Measurements from ENCODE around the gene EIF4H.
A peak's percentile ranks its signal among the peaks of the same experiment; 100 is the strongest.

EIF4H gene

GRCh38 chr7:74141705-74142104 is 32.5 kb upstream of the EIF4H start:
- H3K27ac ChIP-seq, result no peak overlapping the region
- TF ChIP-seq EZH2 (IDR thresholded peaks at IDR 0.05) (no peak), FOXP2 (optimal IDR thresholded peaks at IDR 0.05; ENCODE audit: control extremely low read depth, extremely low read length, insufficient read depth) (no peak)
- H3K36me3 ChIP-seq (ENCODE audit: insufficient read depth, low read length), result no peaks in the 10 kb centered on the region
- DNase-seq (ENCODE audit: low read depth, low spot score), result no peak
- H3K4me3 ChIP-seq, result no peak overlapping the region
- no peaks in the 10 kb centered on the region for H3K9me3 ChIP-seq (ENCODE audit: low read depth, low read length)
- H3K9ac ChIP-seq (ENCODE audit: insufficient read length), result no peak overlapping the region

GRCh38 chr7:74143383-74143782 is 30.8 kb upstream of the EIF4H start:
- Histone ChIP-seq H3K36me3 (ENCODE audit: insufficient read depth, low read length) (no peaks in the 10 kb centered on the region), H3K9me3 (ENCODE audit: low read depth, low read length) (no peaks in the 10 kb centered on the region), H3K9ac (ENCODE audit: insufficient read length) (no peak overlapping the region), H3K27ac (no peak overlapping the region), H3K4me3 (no peak overlapping the region)
- DNase-seq (ENCODE audit: low read depth, low spot score), result no peak
- TF ChIP-seq FOXP2 (optimal IDR thresholded peaks at IDR 0.05; ENCODE audit: control extremely low read depth, extremely low read length, insufficient read depth) (no peak), EZH2 (IDR thresholded peaks at IDR 0.05) (no peak), POLR2AphosphoS5 (IDR thresholded peaks at IDR 0.05; ENCODE audit: borderline replicate concordance, low read depth, low read length) (no peak)

- Histone ChIP-seq H3K9me3 (ENCODE audit: low read depth, low read length) (no peaks in the 10 kb centered on the region), H3K27ac (no peak overlapping the region), H3K4me3 (no peak overlapping the region), H3K36me3 (ENCODE audit: insufficient read depth, low read length) (no peaks in the 10 kb centered on the region), H3K9ac (ENCODE audit: insufficient read length) (no peak overlapping the region)
- TF ChIP-seq FOXP2 (optimal IDR thresholded peaks at IDR 0.05; ENCODE audit: control extremely low read depth, extremely low read length, insufficient read depth), result no peak
- TF ChIP-seq EZH2 (IDR thresholded peaks at IDR 0.05), result no peak
- TF ChIP-seq POLR2AphosphoS5 (IDR thresholded peaks at IDR 0.05; ENCODE audit: borderline replicate concordance, low read depth, low read length), result no peak
- DNase-seq (ENCODE audit: low read depth, low spot score), result no peak
Measured at GRCh38 chr7:74148491-74148890, 25.7 kb upstream of the EIF4H start.

- no peaks in the 10 kb centered on the region for H3K9me3 ChIP-seq (ENCODE audit: low read depth, low read length)
- H3K36me3 ChIP-seq (ENCODE audit: insufficient read depth, low read length), result no peaks in the 10 kb centered on the region
- H3K27ac ChIP-seq, result peak overlapping the region; percentile 90
- no peak overlapping the region for H3K9ac ChIP-seq (ENCODE audit: insufficient read length)
- peak overlapping the region; percentile 25; the same call in 1 of the 2 replicates for H3K4me3 ChIP-seq
- TF ChIP-seq EZH2 (IDR thresholded peaks at IDR 0.05), result no peak
- TF ChIP-seq FOXP2 (optimal IDR thresholded peaks at IDR 0.05; ENCODE audit: control extremely low read depth, extremely low read length, insufficient read depth), result no peak
- TF ChIP-seq POLR2AphosphoS5 (IDR thresholded peaks at IDR 0.05; ENCODE audit: borderline replicate concordance, low read depth, low read length), result no peak
- DNase-seq (ENCODE audit: low read depth, low spot score), result no peak
Measured at GRCh38 chr7:74149071-74149470, 25.1 kb upstream of the EIF4H start.

GRCh38 chr7:74149603-74150002 is 24.6 kb upstream of the EIF4H start:
- Histone ChIP-seq H3K9me3 (ENCODE audit: low read depth, low read length) (no peaks in the 10 kb centered on the region), H3K9ac (ENCODE audit: insufficient read length) (no peak overlapping the region), H3K27ac (peak overlapping the region; percentile 90), H3K4me3 (peak overlapping the region; percentile 33; the same call in 1 of the 2 replicates), H3K36me3 (ENCODE audit: insufficient read depth, low read length) (no peaks in the 10 kb centered on the region)
- TF ChIP-seq POLR2AphosphoS5 (IDR thresholded peaks at IDR 0.05; ENCODE audit: borderline replicate concordance, low read depth, low read length) (no peak), FOXP2 (optimal IDR thresholded peaks at IDR 0.05; ENCODE audit: control extremely low read depth, extremely low read length, insufficient read depth) (no peak), EZH2 (IDR thresholded peaks at IDR 0.05) (no peak)
- peak; percentile 5 for DNase-seq (ENCODE audit: low read depth, low spot score)

GRCh38 chr7:74153736-74154135 is 20.4 kb upstream of the EIF4H start:
- TF ChIP-seq EZH2 (IDR thresholded peaks at IDR 0.05) (no peak), POLR2AphosphoS5 (IDR thresholded peaks at IDR 0.05; ENCODE audit: borderline replicate concordance, low read depth, low read length) (no peak), FOXP2 (optimal IDR thresholded peaks at IDR 0.05; ENCODE audit: control extremely low read depth, extremely low read length, insufficient read depth) (no peak)
- DNase-seq (ENCODE audit: low read depth, low spot score), result no peak
- no peak overlapping the region for H3K27ac ChIP-seq
- H3K4me3 ChIP-seq, result no peak overlapping the region
- H3K9ac ChIP-seq (ENCODE audit: insufficient read length), result no peak overlapping the region
- H3K9me3 ChIP-seq (ENCODE audit: low read depth, low read length), result no peaks in the 10 kb centered on the region
- H3K36me3 ChIP-seq (ENCODE audit: insufficient read depth, low read length), result no peaks in the 10 kb centered on the region

- Histone ChIP-seq H3K9ac (ENCODE audit: insufficient read length) (no peak overlapping the region), H3K4me3 (no peak overlapping the region), H3K36me3 (ENCODE audit: insufficient read depth, low read length) (no peaks in the 10 kb centered on the region), H3K9me3 (ENCODE audit: low read depth, low read length) (no peaks in the 10 kb centered on the region), H3K27ac (no peak overlapping the region)
- no peak for TF ChIP-seq POLR2AphosphoS5 (IDR thresholded peaks at IDR 0.05; ENCODE audit: borderline replicate concordance, low read depth, low read length)
- no peak for TF ChIP-seq FOXP2 (optimal IDR thresholded peaks at IDR 0.05; ENCODE audit: control extremely low read depth, extremely low read length, insufficient read depth)
- no peak for TF ChIP-seq EZH2 (IDR thresholded peaks at IDR 0.05)
- no peak for DNase-seq (ENCODE audit: low read depth, low spot score)
Measured at GRCh38 chr7:74155810-74156395, 18.3 kb upstream of the EIF4H start.

GRCh38 chr7:74157605-74158004 is 16.6 kb upstream of the EIF4H start:
- H3K27ac ChIP-seq, result no peak overlapping the region
- no peak for DNase-seq (ENCODE audit: low read depth, low spot score)
- TF ChIP-seq EZH2 (IDR thresholded peaks at IDR 0.05), result no peak
- no peak for TF ChIP-seq POLR2AphosphoS5 (IDR thresholded peaks at IDR 0.05; ENCODE audit: borderline replicate concordance, low read depth, low read length)
- no peak for TF ChIP-seq FOXP2 (optimal IDR thresholded peaks at IDR 0.05; ENCODE audit: control extremely low read depth, extremely low read length, insufficient read depth)
- H3K4me3 ChIP-seq, result no peak overlapping the region
- H3K9ac ChIP-seq (ENCODE audit: insufficient read length), result no peak overlapping the region
- H3K9me3 ChIP-seq (ENCODE audit: low read depth, low read length), result no peaks in the 10 kb centered on the region
- H3K36me3 ChIP-seq (ENCODE audit: insufficient read depth, low read length), result no peaks in the 10 kb centered on the region

- no peaks in the 10 kb centered on the region for H3K9me3 ChIP-seq (ENCODE audit: low read depth, low read length)
- DNase-seq (ENCODE audit: low read depth, low spot score), result no peak
- H3K36me3 ChIP-seq (ENCODE audit: insufficient read depth, low read length), result no peaks in the 10 kb centered on the region
- no peak overlapping the region for H3K9ac ChIP-seq (ENCODE audit: insufficient read length)
- no peak overlapping the region for H3K27ac ChIP-seq
- H3K4me3 ChIP-seq, result no peak overlapping the region
- no peak for TF ChIP-seq FOXP2 (optimal IDR thresholded peaks at IDR 0.05; ENCODE audit: control extremely low read depth, extremely low read length, insufficient read depth)
- TF ChIP-seq POLR2AphosphoS5 (IDR thresholded peaks at IDR 0.05; ENCODE audit: borderline replicate concordance, low read depth, low read length), result no peak
- no peak for TF ChIP-seq EZH2 (IDR thresholded peaks at IDR 0.05)
Measured at GRCh38 chr7:74164985-74165456, 9.1 kb upstream of the EIF4H start.

Data from SK-N-MC (cell line).